Activated CD8-positive, alpha-beta T cell treated with anti-CD3 and anti-CD28 coated beads for 36 hours (primary cell): ENCODE results near the gene PRKCB. TPM values are rescaled to one million over a fixed set of nuclear protein-coding genes. Genes with fewer than 3 reads are reported as not detected.

ENCODE experiments used
- ATAC-seq: fragments of 200-7000 bp; cut with Tn5 transposase; one replicate; pipeline ENCODE4 v1.10.0; 2021; ENCODE audit warnings: mild to moderate bottlenecking, moderate library complexity
- CTCF ChIA-PET: fragments of 350-600 bp; sonication (Branson Sonifier 250); formaldehyde crosslinking; loops from one replicate; lab custom pipeline; 2021; ENCODE audit warnings: antibody characterized with exemption; lab: Charles Lee
- POLR2A ChIA-PET: fragments of 350-600 bp; sonication (Branson Sonifier 250); formaldehyde crosslinking; loops from one replicate; lab custom pipeline; 2021; ENCODE audit warnings: antibody characterized with exemption; lab: Charles Lee
- DNase-seq: peaks from one replicate; pipeline ENCODE4 v3.0.0-alpha.2; 2020
- H3K27ac Mint-ChIP-seq: one replicate; pipeline ENCODE4 v1.8.0; 2021; ENCODE audit warnings: mild to moderate bottlenecking, mixed read lengths
- H3K27me3 Mint-ChIP-seq: one replicate; pipeline ENCODE4 v1.8.0; 2021; ENCODE audit warnings: mixed read lengths
- H3K36me3 Mint-ChIP-seq: one replicate; pipeline ENCODE4 v1.8.0; 2021; ENCODE audit warnings: low read depth, mixed read lengths
- H3K4me1 Mint-ChIP-seq: one replicate; pipeline ENCODE4 v1.8.0; 2021; ENCODE audit warnings: low read depth, mixed read lengths
- H3K4me3 Mint-ChIP-seq: one replicate; pipeline ENCODE4 v1.8.0; 2021; ENCODE audit warnings: mild to moderate bottlenecking, moderate library complexity, mixed read lengths
- H3K9me3 Mint-ChIP-seq: one replicate; pipeline ENCODE4 v1.8.0; 2021; ENCODE audit warnings: mixed read lengths
- CTCF ChIP-seq: fragments of 200-600 bp; IDR thresholded peaks from one replicate; pipeline ENCODE4 v1.8.0; 2022; ENCODE audit warnings: antibody characterized with exemption, mild to moderate bottlenecking
- intact Hi-C: fragments of 100-400 bp; cut with micrococcal nuclease; formaldehyde crosslinking; loops from one replicate; pipeline ENCODE4 v1.10.0; 2022
- total RNA-seq, 2 experiments: library from RNA; stranded (reverse); gene quantifications; one replicate each; pipeline ENCODE4 v1.2.3, GENCODE V29; 2021

Gene PRKCB
- total RNA-seq, 2 experiments from 2014 or later: 101 to 105 TPM

GRCh38 chr16:24054741-24055491 lies 219.1 kb downstream of the PRKCB start:
- intact Hi-C loops: no loop called here
- peaks cover 24% of the 10 kb centered on the region for H3K36me3 Mint-ChIP-seq
- no peak overlapping the region for H3K27ac Mint-ChIP-seq
- POLR2A ChIA-PET: no interaction called here
- H3K4me3 Mint-ChIP-seq: no peak overlapping the region
- CTCF ChIA-PET: interaction anchor here (0.8 to 1.6 kb wide), 3 partner anchors 13 to 198 kb away, joined by 3 to 9 read pairs (median 3); no protein-coding TSS in a partner anchor
- H3K4me1 Mint-ChIP-seq: peaks cover 8% of the 10 kb centered on the region
- H3K27me3 Mint-ChIP-seq: no peaks in the 10 kb centered on the region
- no peak for ATAC-seq
- no peak for TF ChIP-seq CTCF
- no peaks in the 10 kb centered on the region for H3K9me3 Mint-ChIP-seq
- no peak for DNase-seq

- H3K36me3 Mint-ChIP-seq: peaks cover 32% of the 10 kb centered on the region
- H3K4me3 Mint-ChIP-seq: no peak overlapping the region
- H3K4me1 Mint-ChIP-seq: peaks cover 9% of the 10 kb centered on the region
- ChIA-PET CTCF (interaction anchor here (0.6 to 0.9 kb wide), 2 partner anchors 8 to 339 kb away, joined by 3 to 4 read pairs; no protein-coding TSS in a partner anchor), POLR2A (interaction anchor here (0.7 kb wide), 1 partner anchor 8 kb away, joined by 4 read pairs; no protein-coding TSS in a partner anchor)
- H3K27ac Mint-ChIP-seq: no peak overlapping the region
- peaks cover 8% of the 10 kb centered on the region for H3K9me3 Mint-ChIP-seq
- intact Hi-C loops: no loop called here
- no peaks in the 10 kb centered on the region for H3K27me3 Mint-ChIP-seq
- ATAC-seq: no peak
- no peak for DNase-seq
- no peak for TF ChIP-seq CTCF
Measured at GRCh38 chr16:24062270-24062817, 226.6 kb downstream of the PRKCB start.

GRCh38 chr16:24069036-24069590 lies 233.3 kb downstream of the PRKCB start:
- no peak overlapping the region for H3K4me3 Mint-ChIP-seq
- intact Hi-C loops: no loop called here
- ATAC-seq (no peak), DNase-seq (no peak)
- no peaks in the 10 kb centered on the region for H3K27me3 Mint-ChIP-seq
- ChIA-PET POLR2A (no interaction called here), CTCF (interaction anchor here (2.8 kb wide), 1 partner anchor 27 kb away, joined by 9 read pairs; no protein-coding TSS in a partner anchor)
- H3K36me3 Mint-ChIP-seq: peaks cover 3% of the 10 kb centered on the region
- TF ChIP-seq CTCF: no peak
- peaks cover 23% of the 10 kb centered on the region for H3K4me1 Mint-ChIP-seq
- no peak overlapping the region for H3K27ac Mint-ChIP-seq
- H3K9me3 Mint-ChIP-seq: no peaks in the 10 kb centered on the region

GRCh38 chr16:24070851-24071250 lies 235.1 kb downstream of the PRKCB start:
- peak; percentile 53 for TF ChIP-seq CTCF
- Mint-ChIP-seq H3K36me3 (peaks cover 3% of the 10 kb centered on the region), H3K4me3 (no peak overlapping the region), H3K4me1 (peaks cover 31% of the 10 kb centered on the region), H3K27me3 (no peaks in the 10 kb centered on the region), H3K9me3 (no peaks in the 10 kb centered on the region), H3K27ac (no peak overlapping the region)
- DNase-seq (peak; percentile 55), ATAC-seq (peak; percentile 93)
- ChIA-PET POLR2A (interaction anchor here (0.6 to 0.7 kb wide), 2 partner anchors 8 to 118 kb away, joined by 4 read pairs; no protein-coding TSS in a partner anchor), CTCF (interaction anchor here (0.6 to 2.4 kb wide), 38 partner anchors 8 to 478 kb away, joined by 3 to 47 read pairs (median 4); partner anchors contain the start of gene CACNG3)
- intact Hi-C loops: no loop called here
